HEK293 (cell line): ENCODE data around the gene AHCY.

ENCODE experiments used
- CTCF ChIA-PET: fragments of 350-600 bp; formaldehyde crosslinking; extraction: SDS; loops from one replicate; lab custom pipeline; 2021; ENCODE audit warnings: antibody characterized with exemption; lab: Yijun Ruan, JAX
- POLR2A ChIA-PET: fragments of 300-600 bp; formaldehyde crosslinking; extraction: SDS; loops from one replicate; lab custom pipeline; 2020; ENCODE audit warnings: antibody characterized with exemption, inconsistent platforms; lab: Yijun Ruan, JAX
- H3K27ac ChIP-seq: fragments of 200-500 bp; sonication (Bioruptor generic); 2 replicates; pipeline ENCODE4 v1.5.1; 2014; ENCODE audit warnings: low read depth, low read length, control low read depth, inconsistent platforms; ENCODE audit errors: extremely low read depth
- H3K36me3 ChIP-seq, 2 experiments: fragments of 200-500 bp in 1 of 2; sonication (Bioruptor generic) in 1 of 2; 1 replicate in 1 of 2; 2 replicates in 1 of 2; pipeline ENCODE4 v1.5.1; 2014 to 2017; ENCODE audit warnings: inconsistent platforms in 2 of 2, low read length in 2 of 2; ENCODE audit not compliant: control insufficient read depth in 2 of 2, insufficient read depth in 1 of 2
- H3K4me1 ChIP-seq: fragments of 200-500 bp; sonication (Bioruptor generic); 2 replicates; pipeline ENCODE4 v1.5.1; 2014; ENCODE audit warnings: mild to moderate bottlenecking, low read length, inconsistent platforms; ENCODE audit not compliant: control insufficient read depth, insufficient read depth
- H3K4me3 ChIP-seq: 2 replicates; pipeline ENCODE4 v1.5.1; 2011; ENCODE audit warnings: low read depth, mild to moderate bottlenecking, control low read depth, low read length, moderate library complexity
- H3K9me3 ChIP-seq: fragments of 200-500 bp; sonication (Bioruptor generic); 2 replicates; pipeline ENCODE4 v1.5.1; 2014; ENCODE audit warnings: low read depth, low read length, inconsistent platforms; ENCODE audit not compliant: control insufficient read depth, insufficient read depth
- CTCF ChIP-seq: fragments of 450-650 bp; formaldehyde crosslinking; IDR thresholded peaks from 2 replicates; pipeline ENCODE4 v1.5.1; 2016; ENCODE audit warnings: missing biosample characterization, missing genetic modification characterization
- OVOL3 ChIP-seq: fragments of 450-650 bp; formaldehyde crosslinking; IDR thresholded peaks from 2 replicates; pipeline ENCODE4 v1.5.1; 2016; ENCODE audit warnings: missing biosample characterization, missing genetic modification characterization
- WT1 ChIP-seq: fragments of 450-650 bp; formaldehyde crosslinking; IDR thresholded peaks from 2 replicates; pipeline ENCODE4 v1.5.1; 2016; ENCODE audit warnings: missing biosample characterization, missing genetic modification characterization
- YY1 ChIP-seq: fragments of 450-650 bp; formaldehyde crosslinking; IDR thresholded peaks from 2 replicates; pipeline ENCODE4 v1.5.1; 2018; ENCODE audit warnings: missing biosample characterization, missing genetic modification characterization
- ZFHX2 ChIP-seq: fragments of 450-650 bp; formaldehyde crosslinking; conservative IDR thresholded peaks from 2 replicates; pipeline ENCODE4 v1.5.1; 2016; ENCODE audit warnings: missing biosample characterization, missing genetic modification characterization
- ZIC2 ChIP-seq: fragments of 450-650 bp; formaldehyde crosslinking; IDR thresholded peaks from 2 replicates; pipeline ENCODE4 v1.5.1; 2016; ENCODE audit warnings: missing biosample characterization, missing genetic modification characterization
- ZNF138 ChIP-seq: fragments of 450-650 bp; formaldehyde crosslinking; IDR thresholded peaks from 2 replicates; pipeline ENCODE4 v1.5.1; 2016; ENCODE audit warnings: missing biosample characterization, missing genetic modification characterization, borderline replicate concordance
- ZNF16 ChIP-seq: fragments of 450-650 bp; formaldehyde crosslinking; IDR thresholded peaks from 2 replicates; pipeline ENCODE4 v1.5.1; 2016; ENCODE audit warnings: low read depth, missing biosample characterization, missing genetic modification characterization
- ZNF2 ChIP-seq: fragments of 450-650 bp; formaldehyde crosslinking; IDR thresholded peaks from 2 replicates; pipeline ENCODE4 v1.5.1; 2016; ENCODE audit warnings: missing biosample characterization, missing genetic modification characterization
- ZNF23 ChIP-seq: fragments of 450-650 bp; formaldehyde crosslinking; IDR thresholded peaks from 2 replicates; pipeline ENCODE4 v1.5.1; 2016; ENCODE audit warnings: missing biosample characterization, missing genetic modification characterization, borderline replicate concordance
- ZNF248 ChIP-seq: fragments of 450-650 bp; formaldehyde crosslinking; IDR thresholded peaks from 2 replicates; pipeline ENCODE4 v1.5.1; 2017; ENCODE audit warnings: missing biosample characterization, missing genetic modification characterization
- ZNF341 ChIP-seq: fragments of 450-650 bp; formaldehyde crosslinking; IDR thresholded peaks from 2 replicates; pipeline ENCODE4; 2016; ENCODE audit warnings: low read depth, missing biosample characterization, missing genetic modification characterization
- ZNF362 ChIP-seq: fragments of 450-650 bp; formaldehyde crosslinking; IDR thresholded peaks from 2 replicates; pipeline ENCODE4 v1.5.1; 2016; ENCODE audit warnings: missing biosample characterization, missing genetic modification characterization
- ZNF391 ChIP-seq: fragments of 450-650 bp; formaldehyde crosslinking; IDR thresholded peaks from 2 replicates; pipeline ENCODE4 v1.5.1; 2016; ENCODE audit warnings: low read depth, missing biosample characterization, missing genetic modification characterization, borderline replicate concordance
- ZNF510 ChIP-seq: fragments of 450-650 bp; formaldehyde crosslinking; IDR thresholded peaks from 2 replicates; pipeline ENCODE4 v1.5.1; 2018; ENCODE audit warnings: mild to moderate bottlenecking, missing genetic modification characterization, missing biosample characterization; ENCODE audit not compliant: insufficient replicate concordance
- ZNF513 ChIP-seq: fragments of 450-650 bp; IDR thresholded peaks from 2 replicates; pipeline ENCODE4 v1.5.1; 2018; ENCODE audit warnings: missing biosample characterization, missing genetic modification characterization
- ZNF561 ChIP-seq: fragments of 450-650 bp; IDR thresholded peaks from 2 replicates; pipeline ENCODE4 v1.5.1; 2018; ENCODE audit warnings: missing biosample characterization, missing genetic modification characterization, borderline replicate concordance
- ZNF623 ChIP-seq: fragments of 450-650 bp; formaldehyde crosslinking; IDR thresholded peaks from 2 replicates; pipeline ENCODE4 v1.5.1; 2016; ENCODE audit warnings: missing biosample characterization, missing genetic modification characterization
- ZNF658 ChIP-seq: fragments of 450-650 bp; formaldehyde crosslinking; IDR thresholded peaks from 2 replicates; pipeline ENCODE4; 2016; ENCODE audit warnings: missing biosample characterization, missing genetic modification characterization
- ZNF785 ChIP-seq: fragments of 450-650 bp; formaldehyde crosslinking; IDR thresholded peaks from 2 replicates; pipeline ENCODE4 v1.5.1; 2016; ENCODE audit warnings: missing biosample characterization, missing genetic modification characterization
- ZSCAN23 ChIP-seq: fragments of 450-650 bp; formaldehyde crosslinking; IDR thresholded peaks from 2 replicates; pipeline ENCODE4 v1.5.1; 2016; ENCODE audit warnings: missing biosample characterization, missing genetic modification characterization
- TF ChIP-seq, protein P1 (sequence below): fragments of 450-650 bp; formaldehyde crosslinking; IDR thresholded peaks from 2 replicates; pipeline ENCODE4 v1.5.1; 2016; ENCODE audit warnings: missing biosample characterization, missing genetic modification characterization, borderline replicate concordance
- TF ChIP-seq, protein P2 (sequence below): fragments of 450-650 bp; formaldehyde crosslinking; IDR thresholded peaks from 2 replicates; pipeline ENCODE4 v1.5.1; 2017; ENCODE audit warnings: missing biosample characterization, missing genetic modification characterization
- TF ChIP-seq, protein P3 (sequence below): fragments of 450-650 bp; formaldehyde crosslinking; IDR thresholded peaks from 2 replicates; pipeline ENCODE4 v1.5.1; 2016; ENCODE audit warnings: missing biosample characterization, missing genetic modification characterization

AHCY gene

DNA sequence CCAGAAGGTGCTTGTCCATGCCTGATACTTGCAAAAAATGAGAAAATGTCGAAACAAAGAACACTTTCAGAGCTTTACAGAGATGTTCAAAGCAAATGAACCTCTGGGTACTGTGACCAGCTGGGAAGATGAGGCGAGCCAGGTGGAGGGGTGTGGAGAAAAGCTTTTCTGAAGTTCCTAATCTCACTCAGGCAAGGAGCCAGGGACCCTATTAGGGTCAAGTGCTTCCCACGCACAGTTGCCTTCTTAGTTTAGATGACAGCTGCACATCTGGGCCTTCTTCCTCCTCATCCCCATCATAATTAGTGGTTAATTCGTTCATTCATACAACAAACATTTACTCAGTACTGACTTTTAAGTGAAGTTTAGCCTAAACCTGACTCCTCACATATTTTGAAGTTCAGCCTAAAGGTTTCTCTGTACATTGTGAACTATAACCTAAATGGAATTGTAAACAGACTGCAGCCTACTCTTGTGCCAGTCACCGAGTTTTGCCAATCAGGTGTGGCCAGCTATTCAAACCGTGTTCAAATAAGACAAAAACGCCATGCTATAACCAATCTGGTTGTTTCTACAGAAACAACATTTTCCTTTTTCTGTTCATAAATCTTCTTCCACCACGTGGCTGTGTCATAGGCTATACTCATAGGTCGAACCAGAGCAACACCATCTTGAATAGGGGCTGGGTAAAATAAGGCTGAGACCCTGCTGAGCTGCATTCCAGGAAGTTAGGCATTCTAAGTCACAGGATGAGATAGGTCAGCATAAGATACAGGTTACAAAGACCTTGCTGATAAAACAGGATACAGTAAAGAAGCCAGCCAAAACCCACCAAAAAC lies 19.3 kb upstream of the AHCY start:
- H3K4me1 ChIP-seq, result no peaks in the 10 kb centered on the region
- H3K27ac ChIP-seq, result no peak overlapping the region
- CTCF ChIA-PET, result interaction anchor here (1.8 kb wide), 1 partner anchor 10 kb away, joined by 13 read pairs; no protein-coding TSS in a partner anchor
- POLR2A ChIA-PET, result interaction anchor here (0.5 kb wide), 1 partner anchor 68 kb away, joined by 5 read pairs; no protein-coding TSS in a partner anchor
- no peak overlapping the region for H3K4me3 ChIP-seq
- TF ChIP-seq, protein P1, sequence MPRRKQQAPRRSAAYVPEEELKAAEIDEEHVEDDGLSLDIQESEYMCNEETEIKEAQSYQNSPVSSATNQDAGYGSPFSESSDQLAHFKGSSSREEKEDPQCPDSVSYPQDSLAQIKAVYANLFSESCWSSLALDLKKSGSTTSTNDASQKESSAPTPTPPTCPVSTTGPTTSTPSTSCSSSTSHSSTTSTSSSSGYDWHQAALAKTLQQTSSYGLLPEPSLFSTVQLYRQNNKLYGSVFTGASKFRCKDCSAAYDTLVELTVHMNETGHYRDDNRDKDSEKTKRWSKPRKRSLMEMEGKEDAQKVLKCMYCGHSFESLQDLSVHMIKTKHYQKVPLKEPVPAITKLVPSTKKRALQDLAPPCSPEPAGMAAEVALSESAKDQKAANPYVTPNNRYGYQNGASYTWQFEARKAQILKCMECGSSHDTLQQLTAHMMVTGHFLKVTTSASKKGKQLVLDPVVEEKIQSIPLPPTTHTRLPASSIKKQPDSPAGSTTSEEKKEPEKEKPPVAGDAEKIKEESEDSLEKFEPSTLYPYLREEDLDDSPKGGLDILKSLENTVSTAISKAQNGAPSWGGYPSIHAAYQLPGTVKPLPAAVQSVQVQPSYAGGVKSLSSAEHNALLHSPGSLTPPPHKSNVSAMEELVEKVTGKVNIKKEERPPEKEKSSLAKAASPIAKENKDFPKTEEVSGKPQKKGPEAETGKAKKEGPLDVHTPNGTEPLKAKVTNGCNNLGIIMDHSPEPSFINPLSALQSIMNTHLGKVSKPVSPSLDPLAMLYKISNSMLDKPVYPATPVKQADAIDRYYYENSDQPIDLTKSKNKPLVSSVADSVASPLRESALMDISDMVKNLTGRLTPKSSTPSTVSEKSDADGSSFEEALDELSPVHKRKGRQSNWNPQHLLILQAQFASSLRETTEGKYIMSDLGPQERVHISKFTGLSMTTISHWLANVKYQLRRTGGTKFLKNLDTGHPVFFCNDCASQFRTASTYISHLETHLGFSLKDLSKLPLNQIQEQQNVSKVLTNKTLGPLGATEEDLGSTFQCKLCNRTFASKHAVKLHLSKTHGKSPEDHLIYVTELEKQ (tag by site-specific recombination), result no peak
- no peak for TF ChIP-seq ZNF362 (tag by site-specific recombination)
- no peak for TF ChIP-seq WT1 (tag by site-specific recombination)
- TF ChIP-seq ZNF658 (tag by site-specific recombination), result no peak
- TF ChIP-seq ZFHX2, result peak; percentile 15; the same call in 1 of the 2 replicates
- TF ChIP-seq YY1 (tag by site-specific recombination), result no peak
- no peak for TF ChIP-seq ZIC2 (tag by site-specific recombination)
- no peak for TF ChIP-seq ZSCAN23
- no peak for TF ChIP-seq ZNF561 (tag by site-specific recombination)
- TF ChIP-seq, protein P2, sequence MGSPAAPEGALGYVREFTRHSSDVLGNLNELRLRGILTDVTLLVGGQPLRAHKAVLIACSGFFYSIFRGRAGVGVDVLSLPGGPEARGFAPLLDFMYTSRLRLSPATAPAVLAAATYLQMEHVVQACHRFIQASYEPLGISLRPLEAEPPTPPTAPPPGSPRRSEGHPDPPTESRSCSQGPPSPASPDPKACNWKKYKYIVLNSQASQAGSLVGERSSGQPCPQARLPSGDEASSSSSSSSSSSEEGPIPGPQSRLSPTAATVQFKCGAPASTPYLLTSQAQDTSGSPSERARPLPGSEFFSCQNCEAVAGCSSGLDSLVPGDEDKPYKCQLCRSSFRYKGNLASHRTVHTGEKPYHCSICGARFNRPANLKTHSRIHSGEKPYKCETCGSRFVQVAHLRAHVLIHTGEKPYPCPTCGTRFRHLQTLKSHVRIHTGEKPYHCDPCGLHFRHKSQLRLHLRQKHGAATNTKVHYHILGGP (tag by site-specific recombination), result no peak
- TF ChIP-seq ZNF391 (tag by site-specific recombination), result no peak
- 0 out of 2 replicates have a peak, but pooled peaks have one; percentile 30 for TF ChIP-seq ZNF513 (tag by site-specific recombination)
- no peaks in the 10 kb centered on the region for H3K9me3 ChIP-seq
- H3K36me3 ChIP-seq, result no peaks in the 10 kb centered on the region

GRCh38 chr20:34320861-34321260 lies 17.7 kb upstream of the AHCY start:
- Histone ChIP-seq H3K4me3 (no peak overlapping the region), H3K9me3 (no peaks in the 10 kb centered on the region), H3K4me1 (no peaks in the 10 kb centered on the region), H3K27ac (no peak overlapping the region), H3K36me3 (no peaks in the 10 kb centered on the region)
- ChIA-PET POLR2A (no interaction called here), CTCF (interaction anchor here (1.3 kb wide), 1 partner anchor 8 kb away, joined by 6 read pairs; no protein-coding TSS in a partner anchor)
- TF ChIP-seq ZNF785 (no peak), OVOL3 (tag by site-specific recombination) (no peak), ZNF23 (no peak), ZNF16 (tag by site-specific recombination) (no peak), ZNF510 (tag by site-specific recombination) (no peak), CTCF (no peak), ZNF2 (tag by site-specific recombination) (no peak), ZNF248 (tag by site-specific recombination) (no peak), ZNF341 (tag by site-specific recombination) (no peak), ZNF623 (tag by site-specific recombination) (no peak), ZNF138 (no peak)
- TF ChIP-seq, protein P3, sequence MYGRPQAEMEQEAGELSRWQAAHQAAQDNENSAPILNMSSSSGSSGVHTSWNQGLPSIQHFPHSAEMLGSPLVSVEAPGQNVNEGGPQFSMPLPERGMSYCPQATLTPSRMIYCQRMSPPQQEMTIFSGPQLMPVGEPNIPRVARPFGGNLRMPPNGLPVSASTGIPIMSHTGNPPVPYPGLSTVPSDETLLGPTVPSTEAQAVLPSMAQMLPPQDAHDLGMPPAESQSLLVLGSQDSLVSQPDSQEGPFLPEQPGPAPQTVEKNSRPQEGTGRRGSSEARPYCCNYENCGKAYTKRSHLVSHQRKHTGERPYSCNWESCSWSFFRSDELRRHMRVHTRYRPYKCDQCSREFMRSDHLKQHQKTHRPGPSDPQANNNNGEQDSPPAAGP, result no peak
